H9 (cell line): ENCODE results near the gene SPTLC3. TPM values are rescaled to one million over a fixed set of nuclear protein-coding genes. Genes with fewer than 3 reads are reported as not detected.

Source experiments
- DNase-seq: peaks from one replicate; pipeline ENCODE4 v3.0.0-alpha.2; 2017
- H2AFZ ChIP-seq: one replicate; pipeline ENCODE4 v1.6.1; 2013; ENCODE audit warnings: mild to moderate bottlenecking, low read length, control low read depth, moderate library complexity
- H2AK5ac ChIP-seq: 2 replicates; pipeline ENCODE4 v1.6.1; 2013; ENCODE audit warnings: low read length, control low read depth, mixed read lengths; ENCODE audit not compliant: insufficient read length
- H2BK120ac ChIP-seq: one replicate; pipeline ENCODE4 v1.6.1; 2013; ENCODE audit warnings: low read depth, mild to moderate bottlenecking, low read length, control low read depth, inconsistent platforms; ENCODE audit not compliant: poor library complexity, severe bottlenecking
- H2BK12ac ChIP-seq: 2 replicates; pipeline ENCODE4 v1.6.1; 2013; ENCODE audit warnings: low read length, control low read depth, mixed read lengths, low read depth; ENCODE audit not compliant: insufficient read length
- H2BK15ac ChIP-seq: 2 replicates; pipeline ENCODE4 v1.6.1; 2013; ENCODE audit warnings: low read depth, low read length, control low read depth
- H2BK20ac ChIP-seq: one replicate; pipeline ENCODE4 v1.6.1; 2013; ENCODE audit warnings: low read depth, mild to moderate bottlenecking, low read length, control low read depth, inconsistent platforms; ENCODE audit not compliant: poor library complexity, severe bottlenecking
- H2BK5ac ChIP-seq: 2 replicates; pipeline ENCODE4 v1.6.1; 2013; ENCODE audit warnings: low read length, control low read depth, mixed read lengths; ENCODE audit not compliant: insufficient read length
- H3K14ac ChIP-seq: 2 replicates; pipeline ENCODE4 v1.6.1; 2013; ENCODE audit warnings: low read length, control low read depth; ENCODE audit not compliant: insufficient read depth
- H3K18ac ChIP-seq: 2 replicates; pipeline ENCODE4 v1.6.1; 2013; ENCODE audit warnings: low read depth, mild to moderate bottlenecking, mixed read lengths, low read length, control low read depth; ENCODE audit not compliant: insufficient read length
- H3K23ac ChIP-seq: 2 replicates; pipeline ENCODE4 v1.6.1; 2013; ENCODE audit warnings: low read length, control low read depth, mixed read lengths, low read depth; ENCODE audit not compliant: insufficient read length
- H3K23me2 ChIP-seq: 2 replicates; pipeline ENCODE4 v1.6.1; 2013; ENCODE audit warnings: low read depth, mild to moderate bottlenecking, mixed read lengths, low read length, control low read depth; ENCODE audit not compliant: insufficient read length, poor library complexity, severe bottlenecking
- H3K27ac ChIP-seq: 2 replicates; pipeline ENCODE4 v1.5.1; 2013; ENCODE audit warnings: low read length, control low read depth, mixed read lengths, low read depth; ENCODE audit not compliant: insufficient read length
- H3K27me3 ChIP-seq: 2 replicates; pipeline ENCODE4 v1.6.1; 2013; ENCODE audit warnings: low read length, control low read depth, inconsistent platforms; ENCODE audit not compliant: insufficient read depth
- H3K4ac ChIP-seq: 2 replicates; pipeline ENCODE4 v1.6.1; 2013; ENCODE audit warnings: low read depth, mild to moderate bottlenecking, control low read depth, inconsistent platforms, low read length, moderate library complexity
- H3K4me1 ChIP-seq: 2 replicates; pipeline ENCODE4 v1.6.1; 2013; ENCODE audit warnings: low read length, control low read depth, inconsistent platforms; ENCODE audit not compliant: insufficient read depth
- H3K4me2 ChIP-seq: 2 replicates; pipeline ENCODE4 v1.6.1; 2013; ENCODE audit warnings: low read length, control low read depth, mixed read lengths; ENCODE audit not compliant: insufficient read length, insufficient read depth
- H3K56ac ChIP-seq: 2 replicates; pipeline ENCODE4 v1.6.1; 2013; ENCODE audit warnings: low read depth, mild to moderate bottlenecking, mixed read lengths, low read length, control low read depth; ENCODE audit not compliant: insufficient read length
- H3K79me1 ChIP-seq: 2 replicates; pipeline ENCODE4 v1.6.1; 2013; ENCODE audit warnings: low read depth, mild to moderate bottlenecking, moderate library complexity, low read length, control low read depth, inconsistent platforms; ENCODE audit not compliant: insufficient read depth, poor library complexity, severe bottlenecking
- H3K79me2 ChIP-seq: 2 replicates; pipeline ENCODE4 v1.6.1; 2013; ENCODE audit warnings: low read length, control low read depth, inconsistent platforms; ENCODE audit not compliant: insufficient read depth
- H3K9ac ChIP-seq: 2 replicates; pipeline ENCODE4 v1.6.1; 2013; ENCODE audit warnings: low read length, control low read depth, mixed read lengths; ENCODE audit not compliant: insufficient read length; ENCODE audit errors: extremely low read depth
- H3K9me3 ChIP-seq: one replicate; pipeline ENCODE4 v1.6.1; 2013; ENCODE audit warnings: low read depth, low read length, inconsistent platforms; ENCODE audit not compliant: control insufficient read depth
- H3T11ph ChIP-seq: one replicate; pipeline ENCODE4 v1.6.1; 2013; ENCODE audit warnings: mild to moderate bottlenecking, low read length, control low read depth, inconsistent platforms
- H4K20me1 ChIP-seq: one replicate; pipeline ENCODE4 v1.6.1; 2013; ENCODE audit not compliant: control insufficient read depth, insufficient read length, insufficient read depth
- H4K5ac ChIP-seq: 2 replicates; pipeline ENCODE4 v1.6.1; 2013; ENCODE audit warnings: low read depth, mild to moderate bottlenecking, mixed read lengths, low read length, control low read depth; ENCODE audit not compliant: insufficient read length
- H4K8ac ChIP-seq: replicated peaks from 2 replicates; pipeline ENCODE4 v1.6.1; 2013; ENCODE audit warnings: low read length, control low read depth, mixed read lengths, low read depth; ENCODE audit not compliant: insufficient read length
- H4K91ac ChIP-seq: 2 replicates; pipeline ENCODE4 v1.6.1; 2013; ENCODE audit warnings: low read depth, mild to moderate bottlenecking, moderate library complexity, mixed read lengths, low read length, control low read depth; ENCODE audit not compliant: insufficient read length
- H3K27ac Mint-ChIP-seq, 3 experiments: 2 replicates in 2 of 3; 3 replicates in 1 of 3; pipeline ENCODE4 v1.8.0; 2020 to 2021; ENCODE audit warnings: mixed read lengths in 3 of 3, mild to moderate bottlenecking in 1 of 3, moderate library complexity in 1 of 3
- H3K27me3 Mint-ChIP-seq: 2 replicates; pipeline ENCODE4 v1.8.0; 2021; ENCODE audit warnings: low read depth, mild to moderate bottlenecking, moderate library complexity, mixed read lengths
- H3K36me3 Mint-ChIP-seq, 3 experiments: 2 replicates in 2 of 3; 3 replicates in 1 of 3; pipeline ENCODE4 v1.8.0; 2020 to 2021; ENCODE audit warnings: low read depth in 3 of 3, mixed read lengths in 3 of 3; ENCODE audit not compliant: insufficient read depth in 1 of 3
- H3K4me1 Mint-ChIP-seq, 2 experiments: 2 replicates each; pipeline ENCODE4 v1.8.0; 2020; ENCODE audit warnings: mixed read lengths in 2 of 2
- H3K4me3 Mint-ChIP-seq, 2 experiments: 2 replicates in 1 of 2; 3 replicates in 1 of 2; pipeline ENCODE4 v1.8.0; 2020 to 2021; ENCODE audit warnings: mild to moderate bottlenecking in 2 of 2, mixed read lengths in 2 of 2, moderate library complexity in 1 of 2
- H3K9me3 Mint-ChIP-seq, 2 experiments: 2 replicates in 1 of 2; 3 replicates in 1 of 2; pipeline ENCODE4 v1.8.0; 2020; ENCODE audit warnings: mild to moderate bottlenecking in 2 of 2, mixed read lengths in 2 of 2, moderate library complexity in 1 of 2
- WGBS: extraction: QIAGEN DNeasy Blood & Tissue Kit; methylation state at CpG from one replicate; pipeline ENCODE4 v1.1.7; 2013; ENCODE audit warnings: missing lambda C conversion rate, low lambda C conversion rate, mixed read lengths; ENCODE audit not compliant: insufficient read length; ENCODE audit errors: extremely low coverage; 5-methylcytosine and 5-hydroxymethylcytosine counted together
- total RNA-seq: library from RNA; stranded (reverse); gene quantifications from 2 replicates; pipeline ENCODE4 v1.2.1, GENCODE V29; 2021
- TF ChIP-seq, protein P1 (sequence below): fragments of 200-600 bp; sonication (generic); conservative IDR thresholded peaks from 3 replicates; pipeline ENCODE4 v1.8.0; 2021; ENCODE audit warnings: antibody characterized with exemption, mild to moderate bottlenecking

SPTLC3 gene
- total RNA-seq, 1 experiment from 2014 or later, result 0.68 TPM

DNA sequence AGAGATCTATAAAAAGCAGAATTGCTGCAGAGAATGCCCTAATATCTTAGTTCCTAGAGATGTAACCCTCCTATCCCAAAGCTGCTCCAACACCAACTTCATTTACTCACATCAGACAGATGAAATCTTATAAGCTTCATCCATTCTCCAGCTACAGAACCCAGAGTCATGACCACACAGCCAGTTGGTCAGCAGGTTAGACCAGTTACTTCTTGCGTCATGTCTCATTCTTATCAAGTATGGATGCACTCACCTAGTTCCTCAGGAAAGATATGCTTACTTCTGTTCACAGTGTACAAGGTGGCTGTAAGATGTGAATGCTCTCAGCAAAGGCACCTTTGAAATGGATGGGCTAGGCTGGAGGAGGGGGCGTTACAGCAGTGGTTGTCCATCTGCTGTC, 164.4 kb downstream of the SPTLC3 start:
- Histone ChIP-seq H3K23me2 (no peaks in the 10 kb centered on the region), H4K5ac (no peak overlapping the region), H4K20me1 (no peaks in the 10 kb centered on the region), H2AK5ac (no peak overlapping the region), H3K27me3 (no peaks in the 10 kb centered on the region), H2AFZ (no peak overlapping the region), H3K9me3 (no peaks in the 10 kb centered on the region), H2BK20ac (no peak overlapping the region), H3K79me1 (no peaks in the 10 kb centered on the region), H3K56ac (no peak overlapping the region), H4K91ac (no peak overlapping the region), H3K23ac (no peak overlapping the region), H3T11ph (no peak overlapping the region), H3K4me2 (no peak overlapping the region), H3K18ac (no peak overlapping the region), H4K8ac (no peak overlapping the region), H2BK12ac (no peak overlapping the region), H3K79me2 (no peaks in the 10 kb centered on the region), H3K9ac (no peak overlapping the region), H3K4ac (no peak overlapping the region), H3K27ac (no peak overlapping the region), H3K4me1 (no peaks in the 10 kb centered on the region), H2BK5ac (no peak overlapping the region), H2BK120ac (no peak overlapping the region), H2BK15ac (no peak overlapping the region), H3K14ac (no peak overlapping the region)
- Mint-ChIP-seq H3K4me3 (no peak overlapping the region), H3K9me3 (no peaks in the 10 kb centered on the region; a peak in 2 of 5 replicates), H3K36me3 (no peaks in the 10 kb centered on the region; a peak in 1 of 7 replicates), H3K27ac (no peak overlapping the region), H3K4me1 (no peaks in the 10 kb centered on the region), H3K27me3 (peaks cover 5% of the 10 kb centered on the region)
- WGBS, result no CpG with 5 or more reads among the region's 2 CpGs
- DNase-seq, result no peak
- TF ChIP-seq, protein P1, sequence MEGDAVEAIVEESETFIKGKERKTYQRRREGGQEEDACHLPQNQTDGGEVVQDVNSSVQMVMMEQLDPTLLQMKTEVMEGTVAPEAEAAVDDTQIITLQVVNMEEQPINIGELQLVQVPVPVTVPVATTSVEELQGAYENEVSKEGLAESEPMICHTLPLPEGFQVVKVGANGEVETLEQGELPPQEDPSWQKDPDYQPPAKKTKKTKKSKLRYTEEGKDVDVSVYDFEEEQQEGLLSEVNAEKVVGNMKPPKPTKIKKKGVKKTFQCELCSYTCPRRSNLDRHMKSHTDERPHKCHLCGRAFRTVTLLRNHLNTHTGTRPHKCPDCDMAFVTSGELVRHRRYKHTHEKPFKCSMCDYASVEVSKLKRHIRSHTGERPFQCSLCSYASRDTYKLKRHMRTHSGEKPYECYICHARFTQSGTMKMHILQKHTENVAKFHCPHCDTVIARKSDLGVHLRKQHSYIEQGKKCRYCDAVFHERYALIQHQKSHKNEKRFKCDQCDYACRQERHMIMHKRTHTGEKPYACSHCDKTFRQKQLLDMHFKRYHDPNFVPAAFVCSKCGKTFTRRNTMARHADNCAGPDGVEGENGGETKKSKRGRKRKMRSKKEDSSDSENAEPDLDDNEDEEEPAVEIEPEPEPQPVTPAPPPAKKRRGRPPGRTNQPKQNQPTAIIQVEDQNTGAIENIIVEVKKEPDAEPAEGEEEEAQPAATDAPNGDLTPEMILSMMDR, result no peak
